ENCODE results near the gene NKX2-4. TPM values are rescaled to one million over a fixed set of nuclear protein-coding genes. Genes with fewer than 3 reads are reported as not detected.
"Not testable (repeated sequence)": the region's sequence is repeated elsewhere in the genome, so short reads cannot be mapped to it uniquely, and the experiment has no call there.

The NKX2-4 gene
- total RNA-seq, 1 donor from 2014 or later: not detected

GRCh38 chr20:21421601-21422236 is 24.4 kb upstream of the NKX2-4 start:
- H3K36me3 Mint-ChIP-seq (ENCODE audit: unreplicated experiment): no peaks in the 10 kb centered on the region
- no peak for TF ChIP-seq CTCF (IDR thresholded peaks at IDR 0.05)
- H3K9me3 Mint-ChIP-seq (ENCODE audit: unreplicated experiment): peaks cover 13% of the 10 kb centered on the region
- no peak overlapping the region for H3K27ac Mint-ChIP-seq (ENCODE audit: unreplicated experiment)
- no peaks in the 10 kb centered on the region for H3K4me1 Mint-ChIP-seq (ENCODE audit: unreplicated experiment)
- H3K4me3 Mint-ChIP-seq (ENCODE audit: unreplicated experiment): no peak overlapping the region
- DNase-seq (ENCODE audit: extremely low spot score, unreplicated experiment): no peak
- H3K27me3 Mint-ChIP-seq (ENCODE audit: unreplicated experiment): peaks cover 15% of the 10 kb centered on the region

- not testable (repeated sequence) for H3K36me3 Mint-ChIP-seq (ENCODE audit: unreplicated experiment); H3K9me3 Mint-ChIP-seq (ENCODE audit: unreplicated experiment); H3K4me3 Mint-ChIP-seq (ENCODE audit: unreplicated experiment); H3K27ac Mint-ChIP-seq (ENCODE audit: unreplicated experiment); H3K4me1 Mint-ChIP-seq (ENCODE audit: unreplicated experiment); DNase-seq (ENCODE audit: extremely low spot score, unreplicated experiment)
- H3K27me3 Mint-ChIP-seq (ENCODE audit: unreplicated experiment): peaks cover 34% of the 10 kb centered on the region
Observed at GRCh38 chr20:21419147-21419546, 21.8 kb upstream of the NKX2-4 start.

GRCh38 chr20:21413996-21414395 is 16.7 kb upstream of the NKX2-4 start:
- H3K9me3 Mint-ChIP-seq (ENCODE audit: unreplicated experiment); DNase-seq (ENCODE audit: extremely low spot score, unreplicated experiment); H3K4me3 Mint-ChIP-seq (ENCODE audit: unreplicated experiment); H3K27ac Mint-ChIP-seq (ENCODE audit: unreplicated experiment); H3K36me3 Mint-ChIP-seq (ENCODE audit: unreplicated experiment); H3K4me1 Mint-ChIP-seq (ENCODE audit: unreplicated experiment): not testable (repeated sequence)
- peaks cover 65% of the 10 kb centered on the region for H3K27me3 Mint-ChIP-seq (ENCODE audit: unreplicated experiment)

- H3K4me3 Mint-ChIP-seq (ENCODE audit: unreplicated experiment): no peak overlapping the region
- H3K27me3 Mint-ChIP-seq (ENCODE audit: unreplicated experiment): peaks cover 59% of the 10 kb centered on the region
- no peak for DNase-seq (ENCODE audit: extremely low spot score, unreplicated experiment)
- H3K9me3 Mint-ChIP-seq (ENCODE audit: unreplicated experiment): peaks cover 9% of the 10 kb centered on the region
- no peaks in the 10 kb centered on the region for H3K4me1 Mint-ChIP-seq (ENCODE audit: unreplicated experiment)
- TF ChIP-seq CTCF (IDR thresholded peaks at IDR 0.05): no peak
- H3K36me3 Mint-ChIP-seq (ENCODE audit: unreplicated experiment): no peaks in the 10 kb centered on the region
- no peak overlapping the region for H3K27ac Mint-ChIP-seq (ENCODE audit: unreplicated experiment)
Observed at GRCh38 chr20:21411725-21412124, 14.4 kb upstream of the NKX2-4 start.

- no peaks in the 10 kb centered on the region for H3K9me3 Mint-ChIP-seq (ENCODE audit: unreplicated experiment)
- peaks cover 2% of the 10 kb centered on the region for H3K36me3 Mint-ChIP-seq (ENCODE audit: unreplicated experiment)
- no peak overlapping the region for H3K27ac Mint-ChIP-seq (ENCODE audit: unreplicated experiment)
- peaks cover 6% of the 10 kb centered on the region for H3K4me1 Mint-ChIP-seq (ENCODE audit: unreplicated experiment)
- H3K27me3 Mint-ChIP-seq (ENCODE audit: unreplicated experiment): peaks cover 74% of the 10 kb centered on the region
- TF ChIP-seq CTCF (IDR thresholded peaks at IDR 0.05): no peak
- DNase-seq (ENCODE audit: extremely low spot score, unreplicated experiment): no peak
- no peak overlapping the region for H3K4me3 Mint-ChIP-seq (ENCODE audit: unreplicated experiment)
Observed at GRCh38 chr20:21399005-21399475, 1.7 kb upstream of the NKX2-4 start.

- Mint-ChIP-seq H3K27me3 (ENCODE audit: unreplicated experiment) (peaks cover 75% of the 10 kb centered on the region), H3K4me1 (ENCODE audit: unreplicated experiment) (peaks cover 6% of the 10 kb centered on the region), H3K9me3 (ENCODE audit: unreplicated experiment) (no peaks in the 10 kb centered on the region), H3K36me3 (ENCODE audit: unreplicated experiment) (peaks cover 2% of the 10 kb centered on the region), H3K27ac (ENCODE audit: unreplicated experiment) (no peak overlapping the region), H3K4me3 (ENCODE audit: unreplicated experiment) (no peak overlapping the region)
- TF ChIP-seq CTCF (IDR thresholded peaks at IDR 0.05): no peak
- no peak for DNase-seq (ENCODE audit: extremely low spot score, unreplicated experiment)
Observed at GRCh38 chr20:21398109-21399004, 1.0 kb upstream of the NKX2-4 start.
